Esophagus (tissue), 2 donors: Measurements from ENCODE around the gene ATP6V1B1. TPM values are rescaled to one million over a fixed set of nuclear protein-coding genes. Genes with fewer than 3 reads are reported as not detected.

ENCODE experiments used
- H3K27ac ChIP-seq, 2 donors: one replicate each; pipeline ENCODE4 v1.5.1; 2013; ENCODE audit warnings: low read depth in 2 of 2, mild to moderate bottlenecking in 2 of 2, inconsistent platforms in 1 of 2, low read length in 1 of 2, moderate library complexity in 1 of 2
- H3K27me3 ChIP-seq, 2 donors: one replicate each; pipeline ENCODE4 v1.6.1; 2013; ENCODE audit warnings: low read length in 2 of 2, control low read depth in 1 of 2, mild to moderate bottlenecking in 1 of 2; ENCODE audit not compliant: insufficient read depth in 2 of 2, control insufficient read depth in 1 of 2
- H3K36me3 ChIP-seq, 2 donors: one replicate each; pipeline ENCODE4 v1.6.1; 2013; ENCODE audit warnings: low read length in 1 of 2; ENCODE audit not compliant: control insufficient read depth in 2 of 2, insufficient read depth in 2 of 2
- H3K4me1 ChIP-seq, 2 donors: one replicate each; pipeline ENCODE4 v1.6.1; 2013; ENCODE audit warnings: low read length in 1 of 2; ENCODE audit not compliant: control insufficient read depth in 2 of 2, insufficient read depth in 2 of 2
- H3K4me3 ChIP-seq, 2 donors: one replicate each; pipeline ENCODE4 v1.5.1; 2013; ENCODE audit warnings: low read length in 2 of 2, mild to moderate bottlenecking in 2 of 2, low read depth in 1 of 2, moderate library complexity in 1 of 2
- H3K9me3 ChIP-seq, 2 donors: one replicate each; pipeline ENCODE4 v1.6.1; 2013; ENCODE audit warnings: mild to moderate bottlenecking in 2 of 2, low read depth in 1 of 2, low read length in 1 of 2, moderate library complexity in 1 of 2; ENCODE audit not compliant: control insufficient read depth in 2 of 2, insufficient read depth in 1 of 2
- WGBS, 2 donors: extraction: QIAGEN DNeasy Blood & Tissue Kit; methylation state at CpG; one replicate each; pipeline ENCODE4 v1.1.7; 2013; 5-methylcytosine and 5-hydroxymethylcytosine counted together
- polyA plus RNA-seq, 2 donors: library from polyadenylated mRNA; stranded (reverse); fragments of 200-250 nt; gene quantifications; one replicate each; pipeline ENCODE4 v1.2.3, GENCODE V29; 2013
- donor health status: healthy with polysubstance abuse.
- donor health status: Bipolar disorder and iron deficiency.

Gene ATP6V1B1
- polyA plus RNA-seq, 2 donors = 0.13 to 0.88 TPM

- no peaks in the 10 kb centered on the region for H3K4me1 ChIP-seq
- H3K27ac ChIP-seq = no peak overlapping the region
- H3K36me3 ChIP-seq = no peaks in the 10 kb centered on the region
- 63 to 68% methylated on average over 6 of the region's 6 CpGs for WGBS, 2 donors
- H3K27me3 ChIP-seq = no peaks in the 10 kb centered on the region
- no peaks in the 10 kb centered on the region for H3K9me3 ChIP-seq
- H3K4me3 ChIP-seq = no peak overlapping the region
Observed at GRCh38 chr2:70942396-70943204, 6.9 kb downstream of the ATP6V1B1 start.

- H3K36me3 ChIP-seq = no peaks in the 10 kb centered on the region
- 76 to 82% methylated on average over 9 to 11 of the region's 11 CpGs for WGBS, 2 donors
- H3K4me3 ChIP-seq = no peak overlapping the region
- no peaks in the 10 kb centered on the region for H3K27me3 ChIP-seq
- H3K9me3 ChIP-seq = no peaks in the 10 kb centered on the region
- H3K4me1 ChIP-seq = no peaks in the 10 kb centered on the region
- H3K27ac ChIP-seq = no peak overlapping the region
Observed at GRCh38 chr2:70943205-70943871, 7.6 kb downstream of the ATP6V1B1 start.

GRCh38 chr2:70944111-70944690 lies 8.5 kb downstream of the ATP6V1B1 start:
- Histone ChIP-seq H3K27ac (no peak overlapping the region), H3K4me1 (peaks cover 0 to 2% of the 10 kb centered on the region in 2 donors), H3K4me3 (no peak overlapping the region), H3K27me3 (no peaks in the 10 kb centered on the region), H3K9me3 (no peaks in the 10 kb centered on the region), H3K36me3 (no peaks in the 10 kb centered on the region)
- 81 to 91% methylated on average over 4 of the region's 4 CpGs for whole genome bisulfite sequencing, 2 donors

GRCh38 chr2:70946832-70947442 lies 11.2 kb downstream of the ATP6V1B1 start:
- Histone ChIP-seq H3K27me3 (no peaks in the 10 kb centered on the region), H3K36me3 (no peaks in the 10 kb centered on the region), H3K27ac (no peak overlapping the region), H3K4me3 (no peak overlapping the region), H3K9me3 (no peaks in the 10 kb centered on the region), H3K4me1 (peaks cover 0 to 2% of the 10 kb centered on the region in 2 donors)
- 21 to 23% methylated on average over 8 of the region's 8 CpGs for WGBS, 2 donors

- Histone ChIP-seq H3K9me3 (no peaks in the 10 kb centered on the region), H3K27me3 (no peaks in the 10 kb centered on the region), H3K36me3 (no peaks in the 10 kb centered on the region), H3K4me1 (peaks cover 0 to 2% of the 10 kb centered on the region in 2 donors), H3K27ac (no peak overlapping the region), H3K4me3 (no peak overlapping the region)
- 59 to 61% methylated on average over 11 of the region's 11 CpGs for WGBS, 2 donors
Observed at GRCh38 chr2:70947556-70948184, 12.0 kb downstream of the ATP6V1B1 start.

GRCh38 chr2:70948337-70949003 lies 12.8 kb downstream of the ATP6V1B1 start:
- Histone ChIP-seq H3K27ac (no peak overlapping the region), H3K36me3 (no peaks in the 10 kb centered on the region), H3K9me3 (no peaks in the 10 kb centered on the region), H3K27me3 (no peaks in the 10 kb centered on the region), H3K4me3 (no peak overlapping the region), H3K4me1 (peaks cover 0 to 2% of the 10 kb centered on the region in 2 donors)
- WGBS, 2 donors = 8 to 12% methylated on average over 27 of the region's 27 CpGs

- no peaks in the 10 kb centered on the region for H3K36me3 ChIP-seq
- H3K27ac ChIP-seq = no peak overlapping the region
- no peak overlapping the region for H3K4me3 ChIP-seq
- 78% methylated on average over 11 of the region's 11 CpGs for WGBS, 2 donors
- H3K27me3 ChIP-seq = no peaks in the 10 kb centered on the region
- no peaks in the 10 kb centered on the region for H3K9me3 ChIP-seq
- H3K4me1 ChIP-seq = peaks cover 0 to 2% of the 10 kb centered on the region in 2 donors
Observed at GRCh38 chr2:70949086-70949485, 13.4 kb downstream of the ATP6V1B1 start.

- no peak overlapping the region for H3K27ac ChIP-seq
- H3K4me1 ChIP-seq = no peaks in the 10 kb centered on the region
- WGBS, 2 donors = 70 to 75% methylated on average over 7 of the region's 7 CpGs
- no peaks in the 10 kb centered on the region for H3K27me3 ChIP-seq
- no peak overlapping the region for H3K4me3 ChIP-seq
- H3K36me3 ChIP-seq = no peaks in the 10 kb centered on the region
- no peaks in the 10 kb centered on the region for H3K9me3 ChIP-seq
Observed at GRCh38 chr2:70954886-70955285, 19.2 kb downstream of the ATP6V1B1 start.

GRCh38 chr2:70956141-70956540 lies 20.4 kb downstream of the ATP6V1B1 start:
- no peaks in the 10 kb centered on the region for H3K4me1 ChIP-seq
- H3K27ac ChIP-seq = no peak overlapping the region
- no peaks in the 10 kb centered on the region for H3K9me3 ChIP-seq
- 78 to 87% methylated on average over 2 of the region's 2 CpGs for WGBS, 2 donors
- H3K4me3 ChIP-seq = no peak overlapping the region
- no peaks in the 10 kb centered on the region for H3K36me3 ChIP-seq
- H3K27me3 ChIP-seq = no peaks in the 10 kb centered on the region
